Coronary artery (tissue), 2 donors: ENCODE data around the gene ZBTB24.
"Not testable (repeated sequence)": the region's sequence is repeated elsewhere in the genome, so short reads cannot be mapped to it uniquely, and the experiment has no call there.

Experiments used
- DNase-seq: peaks from one replicate; pipeline ENCODE4 v3.0.0-alpha.2; 2017; ENCODE audit warnings: low spot score
- H3K27ac ChIP-seq, 2 donors: fragments of 200-600 bp; sonication (generic); one replicate each; pipeline ENCODE4 v1.5.1; 2016 to 2019
- H3K4me3 ChIP-seq: fragments of 200-600 bp; sonication (generic); 2 replicates; pipeline ENCODE4 v1.5.1; 2016; ENCODE audit warnings: mild to moderate bottlenecking, moderate library complexity
- TF ChIP-seq, protein P1 (sequence below): fragments of 200-600 bp; sonication (generic); IDR thresholded peaks from one replicate; pipeline ENCODE4 v1.5.1; 2019; ENCODE audit warnings: antibody characterized with exemption

ZBTB24 gene

DNA sequence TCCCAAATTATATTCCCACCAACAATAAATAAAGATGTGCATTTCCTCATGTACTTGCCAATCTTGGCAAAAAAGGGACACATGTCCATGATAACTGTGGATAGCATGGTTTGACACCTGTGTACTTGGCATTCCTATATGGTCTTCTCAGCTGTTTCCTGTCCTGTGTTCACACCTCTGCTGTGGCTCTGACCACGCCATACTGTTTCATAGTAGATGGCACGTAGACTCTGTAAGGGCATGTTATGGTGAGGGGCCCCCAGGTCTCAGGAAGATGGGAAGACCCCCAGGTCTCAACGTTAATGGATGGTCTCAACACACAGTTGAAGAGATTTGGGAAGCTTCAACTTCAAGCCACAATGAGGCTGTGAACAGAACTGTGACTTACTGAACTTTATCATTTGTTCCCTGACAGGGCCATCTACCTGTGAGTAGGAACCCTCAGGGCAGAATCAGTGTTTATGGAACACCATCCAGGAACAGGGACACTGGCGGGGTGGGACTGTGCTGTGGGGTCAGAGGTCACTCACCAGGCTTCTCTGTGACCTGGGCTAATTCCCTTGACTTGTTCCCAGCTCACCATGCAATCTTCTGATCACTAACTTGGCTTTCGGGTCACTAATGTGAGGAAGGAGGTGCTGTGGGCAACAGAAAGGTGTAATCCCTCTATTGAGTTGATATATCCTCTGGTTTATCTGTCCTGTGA, 11.8 kb downstream of the ZBTB24 start:
- DNase-seq = no peak
- no peak overlapping the region for H3K4me3 ChIP-seq
- no peak overlapping the region for H3K27ac ChIP-seq
- TF ChIP-seq, protein P1, sequence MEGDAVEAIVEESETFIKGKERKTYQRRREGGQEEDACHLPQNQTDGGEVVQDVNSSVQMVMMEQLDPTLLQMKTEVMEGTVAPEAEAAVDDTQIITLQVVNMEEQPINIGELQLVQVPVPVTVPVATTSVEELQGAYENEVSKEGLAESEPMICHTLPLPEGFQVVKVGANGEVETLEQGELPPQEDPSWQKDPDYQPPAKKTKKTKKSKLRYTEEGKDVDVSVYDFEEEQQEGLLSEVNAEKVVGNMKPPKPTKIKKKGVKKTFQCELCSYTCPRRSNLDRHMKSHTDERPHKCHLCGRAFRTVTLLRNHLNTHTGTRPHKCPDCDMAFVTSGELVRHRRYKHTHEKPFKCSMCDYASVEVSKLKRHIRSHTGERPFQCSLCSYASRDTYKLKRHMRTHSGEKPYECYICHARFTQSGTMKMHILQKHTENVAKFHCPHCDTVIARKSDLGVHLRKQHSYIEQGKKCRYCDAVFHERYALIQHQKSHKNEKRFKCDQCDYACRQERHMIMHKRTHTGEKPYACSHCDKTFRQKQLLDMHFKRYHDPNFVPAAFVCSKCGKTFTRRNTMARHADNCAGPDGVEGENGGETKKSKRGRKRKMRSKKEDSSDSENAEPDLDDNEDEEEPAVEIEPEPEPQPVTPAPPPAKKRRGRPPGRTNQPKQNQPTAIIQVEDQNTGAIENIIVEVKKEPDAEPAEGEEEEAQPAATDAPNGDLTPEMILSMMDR = no peak

GRCh38 chr6:109469591-109470189, 13.3 kb downstream of the ZBTB24 start:
- no peak for DNase-seq
- H3K27ac ChIP-seq = no peak overlapping the region
- TF ChIP-seq, protein P1 = no peak
- H3K4me3 ChIP-seq = no peak overlapping the region

- TF ChIP-seq, protein P1 = no peak
- no peak overlapping the region for H3K27ac ChIP-seq
- no peak for DNase-seq
- no peak overlapping the region for H3K4me3 ChIP-seq
Measured at GRCh38 chr6:109467696-109468095, 15.3 kb downstream of the ZBTB24 start.

DNA sequence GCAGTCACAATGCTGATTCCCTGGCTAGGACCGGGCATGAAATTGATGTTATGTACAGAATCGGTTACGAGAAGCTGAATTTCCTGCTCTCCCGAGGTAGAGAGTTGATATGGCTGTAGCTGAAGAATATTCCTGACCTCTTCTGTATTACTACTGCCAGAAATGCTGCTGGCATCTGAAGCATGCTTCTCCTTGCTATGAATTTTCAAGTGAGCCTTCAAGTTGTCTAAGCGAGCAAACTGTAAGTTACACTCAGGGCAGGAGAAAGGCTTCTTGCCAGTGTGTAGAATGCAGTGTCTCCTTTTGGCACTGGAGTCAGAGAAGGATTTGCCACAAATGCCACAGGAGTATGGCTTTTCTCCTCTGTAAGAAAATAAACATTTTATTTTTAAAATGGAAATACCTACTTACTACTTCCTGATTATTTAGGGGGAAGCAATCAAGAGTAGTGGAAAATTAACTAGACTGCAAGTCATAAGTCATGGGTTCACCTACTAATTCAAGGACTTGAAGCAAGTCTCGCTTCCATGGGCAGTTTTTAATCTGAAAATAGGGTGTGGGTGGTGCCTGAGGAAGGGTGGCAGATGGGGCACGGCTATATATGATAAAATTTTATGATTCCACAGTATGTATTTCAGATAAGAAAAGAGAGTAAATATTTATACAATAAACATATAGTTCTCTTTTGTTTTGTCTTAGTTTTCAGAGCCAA, 16.7 kb downstream of the ZBTB24 start:
- Histone ChIP-seq H3K27ac (no peak overlapping the region), H3K4me3 (no peak overlapping the region)
- DNase-seq = no peak
- TF ChIP-seq, protein P1 = no peak

GRCh38 chr6:109465772-109466171, 17.2 kb downstream of the ZBTB24 start:
- no peak for DNase-seq
- H3K27ac ChIP-seq = no peak overlapping the region
- H3K4me3 ChIP-seq = no peak overlapping the region

GRCh38 chr6:109461733-109462526, 21.1 kb downstream of the ZBTB24 start:
- Histone ChIP-seq H3K4me3 (no peak overlapping the region), H3K27ac (no peak overlapping the region)
- no peak for DNase-seq
- TF ChIP-seq, protein P1 = no peak

More at GRCh38 chr6:109465772-109466171, 17.2 kb downstream of the ZBTB24 start:
- TF ChIP-seq, protein P1 = no peak

GRCh38 chr6:109461205-109461604, 21.8 kb downstream of the ZBTB24 start:
- not testable (repeated sequence) for H3K4me3 ChIP-seq, DNase-seq, H3K27ac ChIP-seq
